HG03460 (cell line): Measurements from ENCODE around the gene KLF17.
"Not testable (repeated sequence)": the region's sequence is repeated elsewhere in the genome, so short reads cannot be mapped to it uniquely, and the experiment has no call there.

Experiments used
- ATAC-seq: cut with Tn5 transposase; IDR thresholded peaks from one replicate; pipeline ENCODE4 v1.9.1; 2021; ENCODE audit not compliant: unreplicated experiment

The KLF17 gene

DNA sequence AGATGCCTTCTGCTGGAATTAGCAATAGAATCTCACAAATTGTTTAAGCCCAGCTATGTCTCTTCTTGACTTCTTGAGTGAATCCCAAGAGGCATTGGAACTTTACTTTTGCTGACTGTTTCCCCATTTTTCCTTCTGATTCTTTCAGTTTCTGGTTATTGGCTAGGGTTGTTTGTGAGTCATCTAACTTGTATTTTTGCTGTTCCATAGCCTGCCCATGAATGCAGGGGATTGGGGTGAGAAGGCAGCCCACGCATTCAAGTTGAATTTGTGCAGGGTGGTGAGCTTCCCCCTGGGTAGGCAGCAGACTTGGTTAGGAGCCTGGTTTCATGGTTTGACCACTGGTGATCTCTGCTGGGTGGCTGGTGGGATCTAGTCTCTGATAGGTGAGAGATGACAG is 10.4 kb upstream of the KLF17 start:
- ATAC-seq, result no peak

GRCh38 chr1:44108971-44109370 is 9.7 kb upstream of the KLF17 start:
- no peak for ATAC-seq

- ATAC-seq, result no peak
Measured at GRCh38 chr1:44110916-44111315, 7.7 kb upstream of the KLF17 start.

DNA sequence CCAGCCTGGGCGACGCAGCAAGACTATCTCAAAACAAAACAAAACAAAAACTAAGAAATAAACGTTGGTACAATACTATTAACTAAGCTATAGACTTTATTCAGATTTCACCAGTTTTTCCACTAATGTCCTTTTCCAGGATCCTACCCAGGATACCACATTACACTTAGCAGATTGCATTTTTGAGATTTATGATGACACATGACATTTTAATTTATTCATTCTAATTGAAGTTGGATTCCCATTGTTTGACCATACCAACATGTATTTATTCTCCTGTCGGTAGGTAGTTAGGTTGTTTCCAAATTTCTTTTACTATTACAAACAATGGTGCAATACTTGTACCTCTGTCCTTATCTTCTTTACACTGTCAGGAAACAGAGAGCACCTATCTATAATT is 6.8 kb upstream of the KLF17 start:
- no peak for ATAC-seq

GRCh38 chr1:44112486-44112885 is 6.1 kb upstream of the KLF17 start:
- no peak for ATAC-seq

DNA sequence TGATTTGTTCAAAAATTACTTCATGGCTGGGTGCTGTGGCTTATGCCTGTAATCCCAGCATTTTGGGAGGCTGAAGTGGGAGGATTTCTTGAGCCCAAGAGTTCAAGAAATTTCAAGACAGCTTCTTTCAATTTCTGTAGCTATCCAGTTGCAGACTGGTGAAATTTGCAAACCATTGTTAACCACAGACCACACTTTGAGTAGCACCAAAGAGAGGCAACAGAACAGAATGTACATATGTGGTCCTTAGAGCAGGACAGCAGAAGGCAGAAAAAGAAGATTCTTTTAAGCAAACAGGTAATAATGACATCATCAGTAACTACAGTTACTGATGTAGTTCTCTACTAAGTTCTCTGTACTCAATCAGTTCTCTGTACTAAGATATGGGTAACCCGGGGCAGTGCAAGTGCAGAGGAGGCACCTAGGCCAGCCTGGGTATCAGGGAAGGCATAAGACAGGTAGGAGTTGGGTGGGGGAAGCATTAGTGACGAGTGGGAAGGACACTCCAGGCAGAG is 5.5 kb upstream of the KLF17 start:
- ATAC-seq, result no peak

- no peak for ATAC-seq
Measured at GRCh38 chr1:44114098-44114497, 4.5 kb upstream of the KLF17 start.

DNA sequence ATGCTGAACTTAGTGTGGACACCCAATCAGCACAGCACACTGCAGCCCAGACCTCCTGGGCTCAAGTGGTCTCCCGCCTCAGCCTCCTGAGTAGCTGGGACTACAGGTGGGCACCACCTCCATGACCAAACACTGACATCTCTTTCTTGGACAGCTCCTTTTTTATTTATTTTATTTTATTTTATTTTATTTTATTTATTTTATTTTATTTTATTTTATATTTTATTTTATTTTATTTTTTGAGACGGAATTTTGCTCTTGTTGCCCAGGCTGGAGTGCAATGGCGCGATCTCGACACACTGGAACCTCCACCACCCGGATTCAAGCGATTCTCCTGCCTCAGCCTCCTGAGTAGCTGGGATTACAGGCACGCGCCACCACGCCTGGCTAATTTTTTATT is 1.3 kb upstream of the KLF17 start:
- ATAC-seq, result not testable (repeated sequence)

- no peak for ATAC-seq
Measured at GRCh38 chr1:44119525-44119924, 904 bp downstream of the KLF17 start.

- ATAC-seq, result no peak
Measured at GRCh38 chr1:44120398-44120949, 1.9 kb downstream of the KLF17 start.

DNA sequence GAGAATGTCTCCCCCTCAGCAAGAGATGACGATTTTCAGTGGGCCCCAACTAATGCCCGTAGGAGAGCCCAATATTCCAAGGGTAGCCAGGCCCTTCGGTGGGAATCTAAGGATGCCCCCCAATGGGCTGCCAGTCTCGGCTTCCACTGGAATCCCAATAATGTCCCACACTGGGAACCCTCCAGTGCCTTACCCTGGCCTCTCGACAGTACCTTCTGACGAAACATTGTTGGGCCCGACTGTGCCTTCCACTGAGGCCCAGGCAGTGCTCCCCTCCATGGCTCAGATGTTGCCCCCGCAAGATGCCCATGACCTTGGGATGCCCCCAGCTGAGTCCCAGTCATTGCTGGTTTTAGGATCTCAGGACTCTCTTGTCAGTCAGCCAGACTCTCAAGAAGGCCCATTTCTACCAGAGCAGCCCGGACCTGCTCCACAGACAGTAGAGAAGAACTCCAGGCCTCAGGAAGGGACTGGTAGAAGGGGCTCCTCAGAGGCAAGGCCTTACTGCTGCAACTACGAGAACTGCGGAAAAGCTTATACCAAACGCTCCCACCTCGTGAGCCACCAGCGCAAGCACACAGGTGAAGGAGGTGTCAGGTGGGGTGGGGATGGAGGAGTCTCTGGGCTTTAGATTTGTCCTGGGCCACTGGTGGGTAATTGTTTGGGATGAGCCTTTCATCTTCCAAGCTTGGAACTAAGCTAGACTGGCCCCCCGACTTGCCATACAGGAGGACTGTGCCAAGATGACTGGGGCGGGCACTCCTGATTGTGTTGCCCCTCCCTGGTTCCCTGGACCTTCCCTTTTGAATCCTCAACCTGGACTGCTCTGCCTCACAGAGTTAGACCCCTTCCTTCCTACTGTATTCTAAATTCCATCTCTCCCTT is 11.2 kb downstream of the KLF17 start:
- no peak for ATAC-seq

DNA sequence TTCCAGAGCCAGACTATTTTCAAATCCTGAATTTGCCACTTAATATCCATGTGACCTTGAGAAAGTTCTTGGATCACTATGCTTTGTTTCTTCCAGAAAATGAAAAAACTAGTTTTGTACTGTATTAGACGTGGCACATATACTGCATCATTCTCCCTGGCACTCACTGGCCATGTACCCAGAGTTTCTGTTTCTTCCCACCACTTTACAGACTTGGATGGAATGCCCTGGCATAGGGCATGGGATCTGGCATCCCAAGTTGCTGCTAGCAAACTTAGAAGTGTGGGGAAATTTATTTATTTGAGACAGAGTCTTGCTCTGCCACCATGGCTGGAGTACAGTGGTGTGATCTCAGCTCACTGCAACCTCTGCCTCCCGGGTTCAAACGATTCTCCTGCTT is 12.8 kb downstream of the KLF17 start:
- no peak for ATAC-seq

DNA sequence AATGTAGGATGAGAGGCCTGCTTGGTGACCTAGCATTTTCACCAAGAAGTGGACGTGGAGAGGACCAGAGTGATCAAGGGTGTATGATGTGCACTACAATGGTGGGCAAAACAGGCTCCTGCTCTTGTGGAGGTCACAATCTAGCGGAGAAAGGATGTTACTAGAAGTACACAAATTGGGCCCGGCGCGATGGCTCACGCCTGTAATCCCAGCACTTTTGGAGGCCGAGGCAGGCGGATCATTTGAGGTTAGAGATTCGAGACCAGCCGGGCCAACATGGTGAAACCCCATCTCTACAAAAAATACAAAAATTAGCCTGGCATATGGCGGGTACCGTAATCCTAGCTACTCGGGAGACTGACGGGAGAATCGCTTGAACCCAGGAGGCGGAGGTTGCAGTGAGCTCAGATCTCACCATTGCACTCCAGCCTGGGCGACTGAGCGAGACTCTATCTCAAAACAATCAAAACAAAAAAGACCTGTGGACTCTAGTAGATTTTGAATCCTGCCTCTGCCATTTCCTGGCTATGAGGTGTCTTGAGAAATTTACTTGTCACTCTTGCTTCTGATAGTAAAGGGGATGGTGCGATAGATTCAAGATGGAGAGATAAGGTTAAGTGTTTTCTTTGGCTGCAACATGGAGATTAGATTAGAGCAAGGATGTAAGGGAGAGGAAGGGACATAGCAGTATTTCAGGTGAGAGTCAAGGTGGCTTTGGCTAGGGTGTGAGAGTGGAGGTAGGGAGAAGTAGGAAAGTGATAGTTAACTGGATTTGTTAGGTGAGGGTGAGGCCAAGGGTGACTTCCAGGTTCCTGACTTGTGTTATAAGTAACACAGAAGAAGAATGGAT is 15.7 kb downstream of the KLF17 start:
- no peak for ATAC-seq

- no peak for ATAC-seq
Measured at GRCh38 chr1:44135886-44136285, 17.3 kb downstream of the KLF17 start.

DNA sequence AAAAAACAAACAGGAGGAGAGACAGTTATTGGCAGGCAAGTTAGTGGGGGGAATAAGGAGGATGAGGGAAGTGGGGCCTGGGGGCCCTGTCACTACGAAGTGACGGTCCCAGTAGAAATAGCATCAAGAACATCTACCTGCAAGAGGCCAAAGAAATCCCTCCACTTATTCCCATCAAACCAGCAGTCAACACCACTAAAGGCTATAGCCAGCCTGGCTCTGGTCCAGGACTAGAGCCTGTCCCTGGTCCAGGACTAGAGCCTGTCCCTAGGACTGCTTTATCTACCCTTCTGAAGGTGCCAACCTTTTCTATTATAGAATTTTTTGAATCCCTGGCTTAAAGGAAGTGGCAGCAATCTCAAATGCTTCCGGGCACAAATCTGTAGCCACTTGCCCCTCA is 19.6 kb downstream of the KLF17 start:
- no peak for ATAC-seq

DNA sequence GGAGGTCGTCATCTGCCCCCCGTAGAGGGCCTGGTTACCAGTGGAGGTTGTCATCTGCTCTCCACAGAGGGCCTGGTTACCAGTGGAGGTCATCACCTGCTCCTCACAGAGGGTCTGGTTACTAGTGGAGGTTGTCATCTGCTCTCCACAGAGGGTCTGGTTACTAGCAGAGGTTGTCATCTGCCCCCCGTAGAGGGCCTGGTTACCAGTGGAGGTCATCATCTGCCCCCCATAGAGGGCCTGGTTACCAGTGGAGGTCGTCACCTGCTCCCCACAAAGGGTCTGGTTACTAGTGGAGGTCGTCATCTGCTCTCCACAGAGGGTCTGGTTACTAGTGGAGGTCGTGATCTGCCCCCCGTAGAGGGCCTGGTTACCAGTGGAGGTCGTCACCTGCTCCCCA is 20.9 kb downstream of the KLF17 start:
- not testable (repeated sequence) for ATAC-seq

DNA sequence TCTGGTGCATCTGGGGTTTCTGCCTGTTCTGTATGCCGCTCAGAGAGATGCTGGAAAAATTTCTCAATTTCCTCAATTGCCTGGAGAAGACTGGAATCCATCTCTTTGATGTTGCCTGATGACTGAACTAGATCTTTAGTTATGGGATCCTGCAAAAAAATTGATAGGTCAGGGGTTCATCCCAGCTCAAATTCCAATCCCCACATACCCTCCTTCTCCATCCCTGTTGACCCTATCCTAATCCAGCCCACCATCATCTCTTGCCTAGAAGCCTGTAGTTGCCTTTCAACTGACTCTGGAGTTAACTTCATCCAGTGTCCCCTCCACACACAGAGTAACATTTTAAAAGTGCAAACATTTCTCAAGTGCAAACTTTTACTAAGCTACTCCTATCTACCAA is 22.9 kb downstream of the KLF17 start, which contains the start of gene KLF18:
Gene KLF18, minus strand, starts transcription at position 101 of the 400 bp plus-strand sequence. Its CDS starts 0 bp downstream, at position 101.
- ATAC-seq, result no peak

DNA sequence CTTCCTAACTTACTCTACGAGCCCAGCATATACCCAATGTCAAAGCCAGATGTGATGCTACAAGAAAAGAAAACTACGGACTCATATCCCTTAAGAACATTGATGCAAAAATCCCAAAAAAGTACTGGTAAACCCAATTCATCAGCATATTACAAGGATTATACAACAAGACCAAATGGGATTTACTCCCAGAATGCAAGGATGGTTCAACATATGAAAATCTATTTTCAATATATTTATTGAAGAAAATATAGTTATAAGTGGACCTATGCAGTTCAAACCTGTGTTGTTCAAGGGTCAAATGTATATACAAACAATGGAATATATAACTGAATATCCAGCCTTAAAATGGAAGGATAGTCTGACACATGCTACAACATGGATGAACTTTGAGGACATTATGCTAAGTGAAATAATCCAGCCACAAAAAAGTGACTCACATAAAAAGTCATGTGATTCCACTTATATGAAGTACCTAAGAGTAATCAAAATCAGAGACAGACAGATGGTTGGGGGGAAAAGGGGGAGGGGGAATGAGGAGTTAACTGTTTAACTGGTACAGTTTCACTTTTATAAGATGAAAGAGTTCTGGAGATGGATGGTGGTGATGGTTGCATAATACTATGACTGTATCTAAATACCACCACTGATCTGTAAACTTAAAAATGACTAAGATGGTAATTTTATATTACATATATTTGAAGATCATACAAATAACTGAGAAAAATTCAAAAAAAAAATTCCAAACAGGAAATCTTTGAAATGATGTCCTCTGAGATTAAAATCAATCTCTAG is 26.5 kb downstream of the KLF17 start:
- ATAC-seq, result no peak

GRCh38 chr1:44146536-44147361 is 28.1 kb downstream of the KLF17 start:
- ATAC-seq, result no peak

- ATAC-seq, result no peak
Measured at GRCh38 chr1:44147582-44147981, 29.0 kb downstream of the KLF17 start.
